NCI-H2227 treated with DMSO at 0.1 percent for 48 hours (cell line): ENCODE data around the gene ERC2.

ENCODE experiments used
- DNase-seq: peaks from one replicate; lab custom pipeline; 2025; lab: John Stamatoyannopoulos, UW

The ERC2 gene

DNA sequence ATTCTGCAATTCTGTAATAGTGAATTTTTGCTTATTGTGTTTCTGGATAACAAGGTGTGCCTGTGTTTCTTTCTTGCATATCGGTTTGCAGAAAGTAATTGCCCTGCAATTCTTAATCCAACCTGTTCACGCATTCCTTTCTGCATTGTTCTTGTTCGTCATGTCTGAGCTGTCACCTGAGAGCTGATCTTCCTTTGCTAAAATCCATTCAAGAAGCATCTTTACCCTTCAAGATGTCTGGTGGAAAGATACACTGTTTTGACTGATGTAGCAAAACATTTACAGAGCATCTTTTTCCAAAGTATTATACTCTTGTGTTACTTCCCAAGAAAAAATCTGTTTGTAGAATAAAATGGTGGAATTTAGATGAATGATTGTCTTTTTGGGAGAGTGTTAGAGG, 822.1 kb downstream of the ERC2 start:
- DNase-seq: no peak

DNA sequence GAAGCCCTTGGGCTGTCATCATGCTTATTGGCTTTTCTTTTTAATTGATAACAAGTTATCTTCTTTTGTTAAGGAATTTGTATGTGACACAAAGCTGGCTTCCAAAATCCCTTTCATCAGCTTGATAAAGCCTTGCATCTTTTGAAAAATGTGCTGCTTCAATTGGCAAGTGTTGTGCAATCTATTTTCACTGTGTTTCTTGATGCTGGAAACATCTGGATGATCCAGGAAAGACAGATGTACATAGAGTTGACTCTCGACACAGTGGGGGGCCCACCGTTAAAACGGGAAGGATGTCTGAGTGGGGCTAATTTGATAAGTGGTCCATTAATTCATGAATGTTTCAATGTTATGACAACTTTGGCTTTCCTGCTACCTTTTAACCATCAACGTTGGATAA, 822.8 kb downstream of the ERC2 start:
- no peak for DNase-seq

DNA sequence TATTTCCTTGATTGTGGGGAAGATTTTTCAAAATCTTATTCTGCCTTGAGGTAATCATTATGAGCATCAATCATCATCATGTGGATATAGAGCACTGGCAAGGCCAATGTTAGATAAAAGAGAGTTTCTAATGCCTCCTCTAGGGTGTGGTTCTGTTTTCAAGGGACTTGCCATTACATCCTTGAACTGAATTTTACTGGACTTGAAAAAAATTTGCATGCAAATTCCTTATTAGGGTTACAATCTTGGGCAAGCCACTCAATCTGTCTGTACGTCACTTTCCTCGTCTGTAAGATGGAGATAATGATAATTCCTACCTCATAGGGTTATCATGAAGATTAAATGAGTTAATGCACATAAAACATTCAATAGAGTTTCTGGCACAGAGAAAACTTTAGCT, 825.0 kb downstream of the ERC2 start:
- DNase-seq: no peak

DNA sequence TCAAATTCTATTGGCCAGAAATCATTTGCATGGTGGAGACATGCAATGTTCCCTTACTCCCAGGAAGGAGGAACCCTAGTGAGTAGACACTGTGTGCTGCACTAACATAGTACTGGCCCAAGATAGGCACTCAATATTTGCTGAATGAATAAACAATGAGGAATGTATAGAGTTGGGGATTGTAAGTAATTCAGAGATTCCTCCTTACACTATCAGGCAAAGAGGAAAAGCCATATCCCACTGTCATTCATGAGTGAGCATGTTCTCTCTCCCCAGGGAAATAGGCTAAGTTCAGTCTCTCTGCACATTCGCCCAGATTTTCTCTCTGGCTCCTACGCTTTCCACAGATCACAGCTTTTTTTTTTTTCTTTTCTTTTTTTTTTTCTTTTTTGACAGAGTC, 826.3 kb downstream of the ERC2 start:
- no peak for DNase-seq

DNA sequence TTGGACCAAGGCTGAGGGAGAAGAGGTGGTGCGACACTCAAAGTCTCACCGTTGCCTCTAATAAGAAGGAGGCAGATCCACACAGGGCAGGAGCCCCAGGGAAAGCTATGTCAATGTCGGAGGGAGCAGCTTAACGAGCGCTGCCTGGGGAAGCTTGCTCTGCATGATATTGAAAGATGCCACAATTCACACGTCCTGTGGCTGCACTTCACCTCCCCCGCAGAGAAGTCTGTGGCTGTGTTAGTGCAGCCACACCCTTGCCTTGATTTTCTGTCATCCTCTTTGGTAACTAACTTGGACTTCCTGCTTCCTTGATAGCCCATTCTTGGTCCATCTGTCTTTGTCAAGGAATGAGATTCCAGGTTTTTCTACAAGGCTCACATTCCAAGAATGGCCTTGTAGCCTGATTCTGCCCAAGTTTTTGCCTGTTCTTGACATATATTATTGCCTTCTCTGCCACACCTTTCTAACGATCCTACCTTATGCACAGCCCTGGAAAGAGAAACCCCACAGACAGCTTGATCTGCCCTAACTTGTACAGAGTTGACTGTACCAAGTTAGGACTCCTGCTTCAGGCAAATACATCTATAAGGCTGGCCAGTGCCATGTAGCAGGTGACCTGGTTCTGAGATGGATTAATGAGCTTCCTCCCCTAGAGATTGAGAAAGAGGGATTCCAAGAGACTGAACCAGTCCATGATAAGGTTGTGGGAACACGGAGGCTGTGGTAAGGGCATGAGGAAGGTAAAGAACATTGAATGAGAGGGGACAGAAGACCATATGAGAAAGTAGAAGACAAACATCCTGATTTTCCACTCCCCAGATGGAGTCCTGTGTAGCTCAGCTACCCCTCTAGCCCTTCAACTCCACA, 828.1 kb downstream of the ERC2 start:
- no peak for DNase-seq

DNA sequence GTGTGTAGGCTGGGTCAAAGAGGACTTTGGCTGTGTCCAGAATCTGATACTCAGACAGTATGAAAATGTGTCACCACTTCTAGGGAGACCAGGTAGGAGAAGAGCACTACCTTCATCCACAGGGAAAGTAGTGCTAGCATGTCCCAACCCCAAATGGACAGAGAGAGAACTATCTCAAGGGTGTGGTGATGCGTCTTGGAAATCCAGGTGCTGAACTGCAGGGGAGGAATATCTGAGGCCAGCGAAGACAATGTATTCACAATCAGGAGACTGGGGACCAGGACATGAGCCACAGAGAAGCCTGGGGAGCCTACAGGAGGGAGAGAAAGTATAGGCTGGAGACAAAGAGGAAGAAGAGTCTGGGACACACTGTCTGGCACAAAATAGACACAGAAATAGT, 829.1 kb downstream of the ERC2 start:
- no peak for DNase-seq

DNA sequence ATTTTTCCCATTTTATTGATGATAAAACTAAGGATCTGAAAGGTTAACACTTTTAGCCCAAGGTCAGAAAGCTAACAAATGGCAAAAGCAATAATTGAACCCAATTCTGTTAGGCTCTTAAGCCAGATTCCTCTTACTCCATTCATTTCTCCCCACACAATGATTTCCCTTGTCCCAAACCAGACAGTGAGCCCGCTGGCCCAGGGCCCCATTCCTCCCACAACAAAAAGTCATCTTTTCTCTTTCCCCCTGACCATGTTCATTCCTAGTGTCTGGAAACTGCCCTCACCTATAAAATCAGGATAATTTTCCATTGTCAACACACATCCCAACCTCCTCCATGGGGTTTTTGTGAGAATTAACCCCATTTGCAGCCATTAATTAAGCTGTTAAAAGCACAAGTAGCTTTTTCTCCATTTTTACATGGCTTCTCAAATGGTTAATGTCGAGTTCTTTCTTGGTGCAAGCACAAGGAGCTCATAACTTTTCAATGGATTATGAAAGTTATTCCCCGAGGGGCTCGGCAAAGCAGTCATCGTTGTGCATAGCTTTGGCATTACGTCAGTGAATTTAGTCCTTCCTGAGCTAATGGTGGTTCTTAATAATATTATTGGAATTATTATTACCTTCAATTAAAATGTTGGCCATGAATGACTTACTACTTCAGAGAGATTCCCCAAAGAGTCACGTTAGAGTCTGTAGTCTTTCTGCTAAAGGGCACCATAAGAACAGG, 830.2 kb downstream of the ERC2 start:
- DNase-seq: no peak

DNA sequence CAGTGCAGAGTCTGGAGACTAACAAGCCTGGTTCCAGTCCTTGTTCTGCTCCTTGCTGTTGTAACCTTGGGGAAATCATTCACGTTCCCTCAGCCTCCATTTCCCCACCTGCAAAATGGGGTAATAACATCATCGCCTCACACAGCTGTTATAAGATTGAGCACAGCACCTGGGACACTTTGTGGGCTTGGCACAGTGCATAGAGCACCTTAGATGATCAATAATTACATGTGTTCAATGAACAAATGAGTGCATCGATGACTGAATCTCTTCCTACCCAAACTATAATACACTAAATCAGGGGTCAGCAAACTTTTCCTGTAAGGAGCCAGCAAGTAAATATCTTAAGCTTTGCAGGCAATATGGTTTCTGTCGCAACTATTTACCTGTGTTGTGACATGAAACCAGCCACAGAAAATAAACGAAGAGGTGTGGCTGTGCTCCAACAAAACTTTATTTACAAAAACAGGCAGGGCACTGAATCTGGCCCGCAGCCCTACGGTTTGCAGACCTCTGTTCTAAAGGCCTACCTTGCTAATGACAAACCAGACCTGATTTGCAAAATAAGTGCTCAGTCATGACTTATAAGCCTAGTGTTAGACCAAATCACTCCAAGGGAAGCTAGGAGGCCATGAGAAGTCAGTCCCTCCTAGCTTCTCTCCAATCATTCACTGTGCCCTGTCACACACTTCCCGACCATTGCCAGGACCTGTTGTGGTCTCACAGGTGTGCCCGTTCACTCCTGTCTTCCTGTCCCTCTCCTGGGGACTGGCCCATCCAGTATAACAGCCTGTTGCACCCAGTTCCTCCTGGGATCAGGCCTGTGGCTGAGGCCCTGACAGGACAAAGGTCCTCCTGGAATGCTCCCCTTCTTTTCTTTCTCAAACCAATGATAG, 831.7 kb downstream of the ERC2 start:
- no peak for DNase-seq

DNA sequence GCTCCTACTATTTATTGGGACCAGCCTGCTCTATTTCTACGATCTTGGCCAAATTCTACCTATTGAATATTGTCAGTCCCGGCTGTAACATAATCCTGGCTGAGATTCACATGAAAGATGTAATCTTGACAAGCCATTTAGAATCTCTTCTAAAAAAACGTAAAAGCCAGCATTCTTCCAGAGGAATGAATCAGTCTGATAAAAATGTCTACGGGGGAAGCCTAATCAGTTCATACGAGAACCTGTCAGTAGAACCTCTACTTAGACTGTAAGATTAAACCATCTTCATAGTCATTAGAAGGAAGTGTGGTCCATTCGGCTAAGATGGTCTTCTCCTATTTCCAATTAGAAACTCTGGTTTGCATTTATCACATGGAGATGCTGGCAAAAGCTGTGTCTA, 833.9 kb downstream of the ERC2 start:
- DNase-seq: no peak

DNA sequence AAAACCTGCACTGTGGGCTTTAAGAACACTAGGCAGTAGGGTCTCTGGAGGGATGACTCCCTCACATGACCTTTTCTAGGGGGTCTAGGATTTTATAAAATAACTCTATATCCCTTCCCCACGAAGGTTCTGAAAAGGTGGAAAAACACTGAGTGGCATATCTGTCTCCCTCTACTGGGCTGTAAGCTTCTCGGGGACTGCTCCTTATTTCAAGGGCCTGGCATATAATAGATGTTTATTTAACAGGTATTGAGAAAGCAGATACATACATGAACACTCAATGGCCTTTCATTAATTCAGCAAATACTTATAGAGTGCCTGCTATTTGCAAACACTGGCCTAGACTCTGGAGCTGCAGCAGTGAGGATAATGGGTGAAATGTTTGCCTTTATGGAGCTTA, 834.9 kb downstream of the ERC2 start:
- no peak for DNase-seq

DNA sequence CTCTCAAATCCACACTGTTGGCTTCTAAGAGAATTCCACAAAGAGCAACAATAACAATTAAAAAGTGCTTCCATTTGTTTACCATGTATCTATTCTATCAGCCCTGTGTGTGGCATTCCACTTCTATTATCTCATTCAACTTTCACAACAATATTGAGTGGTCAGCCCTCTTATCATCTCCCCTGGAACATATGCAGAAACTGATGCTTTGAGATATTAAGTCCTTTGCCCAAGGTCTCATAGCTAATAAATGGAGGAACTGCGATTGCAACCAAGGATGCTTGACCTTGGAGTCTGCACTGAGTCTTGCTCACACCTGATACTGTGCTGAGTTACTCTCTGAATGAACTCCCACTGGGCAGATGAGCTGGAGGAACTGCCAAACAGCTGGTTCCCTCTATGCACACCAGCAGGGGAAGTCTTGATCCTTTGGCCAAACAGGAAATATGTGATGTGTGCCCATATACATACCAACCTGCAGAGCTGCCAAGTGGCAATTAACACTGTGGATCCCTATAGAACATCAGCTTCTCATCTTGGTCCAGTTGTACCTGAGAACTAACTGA, 836.4 kb downstream of the ERC2 start:
- DNase-seq: no peak

DNA sequence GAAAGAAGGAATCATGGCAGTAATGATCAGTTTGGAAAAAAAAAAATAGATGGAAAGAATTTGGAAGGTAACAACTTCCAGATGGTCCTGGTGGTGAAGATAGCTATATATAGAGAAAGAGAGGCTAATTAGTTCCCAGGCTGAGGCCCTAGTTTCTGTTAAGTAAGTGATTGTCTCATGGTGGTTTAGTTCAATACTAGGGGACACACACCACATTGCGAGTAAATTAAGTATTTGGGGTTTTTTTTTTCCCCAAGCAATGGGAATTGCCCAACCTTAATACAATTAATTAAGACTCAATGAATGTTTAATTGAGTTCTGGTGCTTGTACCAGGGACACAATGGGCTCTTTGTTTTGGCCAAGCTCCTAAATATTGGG, 837.4 kb downstream of the ERC2 start:
- DNase-seq: no peak

DNA sequence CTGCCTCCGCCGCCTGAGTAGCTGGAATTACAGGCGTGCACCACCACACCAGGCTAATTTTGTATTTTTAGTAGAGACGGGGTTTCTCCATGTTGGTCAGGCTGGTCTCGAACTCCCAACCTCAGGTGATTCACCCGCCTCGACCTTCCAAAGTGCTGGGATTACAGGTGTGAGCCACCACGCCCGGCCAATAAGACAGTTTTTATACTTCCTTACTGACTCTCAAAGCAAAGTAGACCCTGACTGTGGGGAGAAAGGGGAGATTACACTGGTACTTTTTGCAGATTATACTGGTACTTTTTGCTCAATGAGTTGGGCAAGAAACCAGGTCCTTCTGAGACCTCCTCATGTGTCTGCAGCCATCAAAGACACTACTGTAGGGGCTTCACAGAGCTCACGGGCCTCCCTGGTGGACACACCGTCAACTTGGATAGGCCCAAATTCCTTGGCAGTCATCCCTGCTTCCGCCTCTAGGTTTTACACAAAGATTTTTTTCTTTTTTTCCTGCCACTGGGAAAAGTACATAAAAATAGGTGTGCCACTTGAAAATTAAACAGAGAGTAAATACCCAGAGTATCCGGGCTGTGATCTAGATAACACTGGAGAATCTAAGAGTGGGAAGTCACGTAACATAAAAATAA, 837.9 kb downstream of the ERC2 start:
- DNase-seq: no peak

DNA sequence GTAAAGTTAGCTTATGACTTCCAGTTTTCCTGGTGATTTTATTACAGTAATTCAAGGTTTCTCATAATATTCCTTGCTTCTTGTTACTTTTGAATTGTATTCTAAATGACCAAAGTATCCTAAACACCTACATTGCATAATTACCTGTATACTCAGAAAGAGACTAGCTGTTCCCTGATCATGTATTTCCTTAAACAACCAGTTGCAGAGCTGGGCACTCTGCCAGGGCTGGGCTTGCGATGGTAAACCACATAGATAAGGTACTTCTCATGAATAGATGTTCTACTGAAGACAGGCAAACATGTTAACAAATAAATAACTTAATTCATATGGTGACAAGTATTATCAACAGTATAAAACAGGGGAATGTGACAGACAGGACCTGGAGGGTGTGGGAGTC, 838.8 kb downstream of the ERC2 start:
- DNase-seq: no peak

DNA sequence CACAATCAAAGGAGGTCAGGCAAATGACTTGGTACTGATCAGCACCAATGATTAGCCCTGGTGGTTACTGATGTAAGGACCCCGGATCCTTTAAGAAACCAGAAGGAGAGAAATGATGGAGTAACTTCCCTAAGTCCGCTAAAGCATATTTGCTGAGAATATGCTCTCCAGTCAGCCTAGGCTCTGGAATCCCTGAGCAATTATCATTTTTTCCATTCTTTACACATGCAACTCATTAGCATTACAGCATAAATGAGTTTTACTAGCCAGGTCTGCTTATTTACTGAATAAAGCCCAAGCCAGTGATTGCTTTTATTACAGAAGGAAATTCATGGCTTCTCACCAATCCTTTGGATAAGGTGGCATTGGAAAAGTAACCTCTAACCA, 842.0 kb downstream of the ERC2 start:
- no peak for DNase-seq

DNA sequence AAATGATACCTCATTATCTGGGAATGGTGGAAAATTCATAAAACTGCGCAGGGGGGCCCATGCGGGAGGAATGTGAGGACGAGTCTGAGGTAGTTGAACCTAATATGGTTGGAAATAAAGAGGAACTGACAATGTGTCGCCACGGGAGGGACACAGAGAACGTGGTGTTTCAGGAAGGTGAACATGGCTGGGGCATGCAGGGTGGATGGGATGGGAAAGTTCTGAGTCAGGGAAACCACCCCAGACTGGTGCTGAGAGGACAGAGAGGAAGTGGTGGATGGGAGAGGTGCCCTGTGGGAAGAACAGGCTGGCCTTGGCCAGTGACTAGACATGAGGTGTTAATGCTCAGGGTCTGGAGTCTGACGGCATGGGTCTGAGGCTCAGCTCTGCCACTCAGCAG, 844.0 kb downstream of the ERC2 start:
- no peak for DNase-seq

DNA sequence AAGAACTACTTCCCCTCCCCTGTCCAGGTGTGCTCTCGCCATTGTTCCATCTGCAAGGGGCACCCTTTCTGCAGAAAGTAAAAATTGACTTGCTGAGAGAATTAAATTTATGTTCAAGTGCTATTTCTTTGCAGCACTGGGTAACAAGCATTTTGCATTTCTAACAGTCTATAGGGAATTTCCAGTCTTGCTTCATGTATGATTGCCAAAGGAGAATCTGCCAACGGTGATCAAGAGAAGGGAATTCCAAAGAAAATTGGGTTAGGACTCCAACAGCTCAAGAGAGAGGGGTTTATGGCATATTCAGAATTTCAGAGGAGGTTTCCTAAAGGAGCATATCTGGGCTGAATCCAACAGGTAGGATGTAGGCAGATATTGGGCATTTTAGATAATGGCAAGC, 844.5 kb downstream of the ERC2 start:
- no peak for DNase-seq

DNA sequence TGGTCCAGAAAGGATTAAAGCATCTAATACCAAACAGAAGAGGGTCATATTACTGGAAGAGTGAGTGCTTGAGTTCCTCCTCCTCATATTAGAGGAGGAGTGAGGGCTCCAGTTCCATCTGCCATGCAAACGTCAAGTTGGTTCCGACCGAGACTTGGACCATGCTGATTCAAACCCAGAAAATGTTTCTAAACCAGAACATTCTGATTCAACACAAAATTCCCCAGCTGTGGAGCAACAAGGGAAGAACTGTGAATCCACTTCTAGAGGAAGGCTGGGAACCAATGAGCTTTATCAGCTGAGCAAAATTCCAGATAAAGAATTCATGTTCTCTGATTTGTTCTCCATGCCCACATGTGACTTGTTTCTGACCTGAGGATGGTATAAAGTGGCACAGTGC, 845.5 kb downstream of the ERC2 start:
- no peak for DNase-seq

DNA sequence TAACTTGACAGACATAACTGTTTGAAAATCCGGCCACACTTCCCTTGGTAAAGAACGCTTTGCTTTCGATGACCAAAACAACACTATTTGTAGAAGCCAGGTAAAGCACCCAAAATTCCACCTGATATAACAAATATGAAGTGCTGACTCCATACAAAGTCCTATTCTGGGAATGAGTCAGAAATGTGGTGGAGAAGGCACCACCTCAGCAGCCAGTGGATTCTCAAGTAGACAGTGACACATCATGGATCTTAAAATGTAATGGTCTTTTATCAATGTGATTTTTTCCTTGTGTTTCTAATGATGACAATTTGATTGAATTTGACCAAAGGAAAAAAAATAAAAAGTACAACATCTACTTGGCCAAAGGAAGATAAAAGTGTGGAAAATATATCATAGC, 846.2 kb downstream of the ERC2 start:
- DNase-seq: no peak

DNA sequence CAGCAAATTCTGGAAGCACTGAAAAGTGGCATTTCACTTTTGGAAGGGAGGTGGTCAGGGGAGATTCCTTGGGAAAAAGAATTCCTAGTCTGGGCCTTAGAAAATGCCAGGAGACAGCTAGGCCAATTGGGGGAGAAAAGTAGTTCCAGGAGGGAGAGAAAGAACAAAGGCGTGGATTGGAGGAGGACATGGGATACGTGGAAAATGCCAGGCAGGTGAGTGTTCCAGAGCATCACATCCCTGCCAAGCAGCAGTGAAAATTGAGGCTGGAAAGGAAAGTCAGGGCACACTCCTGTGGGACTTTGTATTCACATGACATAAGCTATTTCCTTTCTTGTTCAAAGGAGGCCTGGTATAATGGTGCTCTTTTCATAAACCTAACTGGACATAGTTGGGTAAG, 846.6 kb downstream of the ERC2 start:
- no peak for DNase-seq

DNA sequence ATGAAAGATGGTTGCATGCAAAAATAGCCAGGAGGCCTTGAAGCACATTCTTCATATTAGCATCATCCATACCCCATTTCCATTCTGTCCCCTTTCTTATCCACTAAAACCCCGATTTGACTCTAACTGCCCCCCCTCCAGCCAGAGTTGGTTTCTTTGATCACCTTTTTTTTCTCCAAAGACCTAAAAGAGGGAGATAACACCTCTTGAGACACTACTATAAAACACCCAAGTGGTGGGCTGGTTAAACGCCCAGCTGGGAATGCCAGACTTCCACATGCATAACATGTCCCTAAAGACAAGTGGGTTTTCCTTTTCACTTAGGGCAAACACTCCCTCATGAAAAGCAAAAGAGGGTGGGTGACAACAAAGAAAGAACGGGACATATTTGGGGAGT, 847.2 kb downstream of the ERC2 start:
- DNase-seq: no peak
